NCI-H187 treated with DMSO at 0.1 percent for 48 hours (cell line): ENCODE results near the gene SLC46A3.
"Not testable (repeated sequence)": the region's sequence is repeated elsewhere in the genome, so short reads cannot be mapped to it uniquely, and the experiment has no call there.

Experiments used
- DNase-seq: peaks from one replicate; lab custom pipeline; 2025; lab: John Stamatoyannopoulos, UW

The SLC46A3 gene, protein sequence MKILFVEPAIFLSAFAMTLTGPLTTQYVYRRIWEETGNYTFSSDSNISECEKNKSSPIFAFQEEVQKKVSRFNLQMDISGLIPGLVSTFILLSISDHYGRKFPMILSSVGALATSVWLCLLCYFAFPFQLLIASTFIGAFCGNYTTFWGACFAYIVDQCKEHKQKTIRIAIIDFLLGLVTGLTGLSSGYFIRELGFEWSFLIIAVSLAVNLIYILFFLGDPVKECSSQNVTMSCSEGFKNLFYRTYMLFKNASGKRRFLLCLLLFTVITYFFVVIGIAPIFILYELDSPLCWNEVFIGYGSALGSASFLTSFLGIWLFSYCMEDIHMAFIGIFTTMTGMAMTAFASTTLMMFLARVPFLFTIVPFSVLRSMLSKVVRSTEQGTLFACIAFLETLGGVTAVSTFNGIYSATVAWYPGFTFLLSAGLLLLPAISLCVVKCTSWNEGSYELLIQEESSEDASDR

GRCh38 chr13:28718543-28719226, at the start of gene SLC46A3:
TSS of gene SLC46A3 (minus strand) at chr13:28718970. CDS start at chr13:28717998, 972 bp downstream.
- peak; percentile 9 for DNase-seq

DNA sequence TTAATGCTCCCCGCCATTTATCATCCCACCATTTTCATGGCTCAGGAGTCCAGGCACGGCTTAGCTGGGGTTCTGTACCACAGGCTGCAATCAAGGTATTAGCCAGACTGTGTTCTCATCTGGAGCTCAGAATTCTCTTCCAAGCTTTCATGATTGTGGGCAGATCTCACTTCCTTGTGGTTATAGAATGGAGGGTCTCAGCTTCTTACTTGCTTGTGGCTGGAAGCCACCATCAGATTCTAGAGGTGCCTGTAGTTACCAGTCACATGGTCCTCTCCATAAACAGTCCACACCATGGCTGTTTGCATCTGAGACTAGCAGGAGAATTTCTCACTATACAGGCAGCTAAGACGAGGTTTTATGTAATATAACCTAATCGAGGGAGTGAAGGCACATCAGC, 45.1 kb upstream of the SLC46A3 start:
- DNase-seq, result no peak

GRCh38 chr13:28761586-28761985, 42.8 kb upstream of the SLC46A3 start:
- DNase-seq, result no peak

DNA sequence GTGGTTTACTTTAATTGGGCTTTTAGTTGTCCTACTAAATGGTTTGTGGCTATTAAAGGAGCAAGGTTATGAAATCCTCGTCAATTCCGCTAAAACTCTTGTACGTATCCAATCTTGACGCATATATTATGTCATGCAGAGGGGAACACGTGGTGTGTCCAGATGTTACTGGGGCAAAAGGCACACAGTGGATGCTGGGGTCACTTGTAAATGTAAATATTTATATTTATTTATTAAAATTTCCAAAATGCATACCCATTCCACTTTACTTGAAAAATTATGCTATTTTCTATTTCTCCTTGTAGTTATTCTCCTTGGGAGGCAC, 36.7 kb upstream of the SLC46A3 start:
- DNase-seq, result no peak

- DNase-seq, result no peak
Observed at GRCh38 chr13:28754698-28755545, 36.2 kb upstream of the SLC46A3 start.

DNA sequence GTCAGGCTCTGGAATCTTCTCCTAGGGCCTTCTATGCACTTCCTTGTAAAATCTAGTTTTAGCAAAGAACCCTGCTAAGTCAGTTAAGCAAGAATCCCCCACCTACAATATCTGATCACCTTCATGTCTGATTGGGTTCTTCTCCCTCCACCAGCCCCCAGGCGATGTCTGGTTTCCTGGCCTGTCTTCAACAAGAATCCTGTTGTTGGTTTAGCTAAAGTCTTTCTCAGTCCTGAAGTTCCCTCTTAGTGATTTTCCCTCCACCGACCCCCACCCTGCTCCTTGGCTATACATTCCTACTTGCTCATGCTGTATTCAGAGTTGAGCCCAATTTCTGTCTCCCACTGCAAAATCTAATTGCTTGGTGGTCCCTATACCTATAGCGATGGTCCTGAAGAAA, 35.2 kb upstream of the SLC46A3 start:
- no peak for DNase-seq

DNA sequence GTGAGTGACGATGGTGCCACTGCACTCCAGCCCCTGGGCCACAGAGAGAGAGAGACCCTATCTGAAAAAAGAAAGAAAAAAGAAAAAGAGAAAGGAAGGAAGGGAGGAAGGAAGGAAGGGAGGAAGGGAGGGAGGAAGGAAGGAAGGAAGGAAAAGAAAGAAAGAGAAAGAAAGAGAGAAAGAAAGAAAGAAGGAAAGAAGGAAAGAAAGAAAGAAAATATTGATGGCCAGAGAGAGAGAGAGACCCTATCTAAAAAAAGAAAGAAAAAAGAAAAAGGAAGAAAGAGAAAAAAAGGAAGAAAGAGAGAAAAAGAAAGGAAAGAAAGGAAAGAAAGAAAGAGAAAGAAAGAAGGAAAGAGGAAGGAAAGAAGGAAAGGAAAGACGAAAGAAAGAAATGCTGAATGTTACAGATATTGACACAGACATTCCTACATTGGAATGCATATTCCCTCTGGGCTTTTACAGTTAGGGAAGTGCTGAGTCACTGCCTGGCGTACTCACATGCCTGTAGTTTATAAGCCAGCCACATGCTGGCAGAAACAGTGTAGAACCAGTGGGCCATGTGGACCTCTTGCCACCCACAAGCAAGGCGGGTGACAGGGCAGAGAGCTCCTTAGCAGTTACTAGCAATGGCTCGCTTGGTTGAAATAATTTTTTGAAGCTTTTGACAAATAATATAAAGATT, 34.6 kb upstream of the SLC46A3 start:
- no peak for DNase-seq

GRCh38 chr13:28751175-28751960, 32.6 kb upstream of the SLC46A3 start:
- no peak for DNase-seq

DNA sequence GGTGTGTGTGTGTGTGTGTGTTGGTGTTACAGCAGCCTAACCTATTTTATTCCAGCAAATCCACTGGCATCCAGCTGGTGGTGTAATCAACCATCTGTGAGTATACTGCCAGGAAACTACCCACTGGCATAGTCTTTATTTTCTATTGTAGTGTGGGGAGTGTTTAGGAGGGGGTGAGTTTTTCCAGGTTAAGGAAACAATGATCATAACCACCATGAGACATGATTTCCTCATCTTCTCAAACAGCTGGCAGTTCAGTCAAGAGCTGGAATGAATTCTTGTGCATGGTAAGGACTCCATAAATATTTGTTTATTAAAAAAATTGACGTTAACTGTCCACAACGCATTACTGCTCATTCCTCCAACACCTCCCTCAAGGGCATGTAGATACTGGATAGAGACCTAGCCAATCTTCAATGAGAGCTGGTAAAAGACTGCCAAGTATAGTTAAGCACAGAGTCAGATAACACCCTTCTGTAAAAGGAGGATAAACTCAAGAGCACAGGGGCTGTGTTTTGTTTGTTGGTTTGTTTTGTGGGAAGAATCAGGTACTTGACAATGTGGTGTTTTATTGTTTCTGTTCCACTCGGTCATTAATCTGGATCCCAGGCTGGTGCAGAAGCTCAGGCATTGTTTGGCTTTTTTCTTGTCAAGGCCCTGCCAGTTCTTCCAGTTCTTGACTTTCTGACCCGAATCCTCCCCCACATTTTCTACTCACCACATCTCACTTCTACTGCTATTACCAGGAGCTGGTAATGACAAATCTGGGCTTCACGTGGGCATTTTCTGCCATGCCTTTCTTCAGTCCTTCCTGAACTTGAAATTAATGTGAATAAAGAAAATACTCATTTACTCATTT, 31.6 kb upstream of the SLC46A3 start:
- no peak for DNase-seq

DNA sequence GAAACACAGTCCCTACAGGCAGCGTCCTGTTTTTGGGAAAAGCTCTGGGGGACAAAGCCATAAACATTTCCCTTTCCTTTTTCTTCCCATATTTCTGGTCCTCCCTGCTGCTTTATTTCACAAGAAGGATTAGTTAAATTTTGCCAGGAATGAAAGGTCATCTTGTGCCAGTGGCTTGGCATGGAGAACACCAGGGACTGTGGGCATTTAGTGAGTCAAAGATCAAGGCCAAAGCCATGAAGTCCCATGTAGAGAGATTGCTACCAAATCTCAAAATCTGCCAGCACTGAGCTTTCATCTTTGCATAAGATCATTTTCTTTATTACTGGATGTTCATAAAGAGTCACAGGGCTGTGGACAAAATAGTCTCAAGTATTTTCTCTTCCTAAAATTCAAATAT, 29.1 kb upstream of the SLC46A3 start:
- DNase-seq, result no peak

- no peak for DNase-seq
Observed at GRCh38 chr13:28746287-28746612, 27.5 kb upstream of the SLC46A3 start.

GRCh38 chr13:28744656-28745055, 25.9 kb upstream of the SLC46A3 start:
- no peak for DNase-seq

DNA sequence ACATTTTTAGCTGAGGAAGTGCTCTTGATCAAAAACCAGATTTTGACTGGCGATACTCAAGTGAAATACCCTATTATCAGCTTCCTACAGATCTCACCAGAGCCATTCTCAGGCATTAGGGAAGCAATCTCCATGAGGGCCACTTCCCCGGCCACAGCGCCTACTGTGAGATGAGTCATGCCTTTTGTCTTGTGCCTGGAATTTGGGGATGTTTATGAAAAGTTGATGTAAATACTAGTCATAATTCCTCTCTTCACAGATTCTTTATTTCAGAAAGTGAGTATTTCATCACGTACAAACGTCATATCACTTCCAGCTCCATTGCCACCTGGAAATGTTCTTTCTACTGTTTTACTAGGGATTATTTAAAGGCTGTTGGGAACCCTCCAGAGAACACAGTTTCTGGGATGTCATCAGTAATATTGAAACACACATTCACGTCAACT, 25.3 kb upstream of the SLC46A3 start:
- DNase-seq, result no peak

- DNase-seq, result no peak
Observed at GRCh38 chr13:28743499-28744083, 24.8 kb upstream of the SLC46A3 start.

DNA sequence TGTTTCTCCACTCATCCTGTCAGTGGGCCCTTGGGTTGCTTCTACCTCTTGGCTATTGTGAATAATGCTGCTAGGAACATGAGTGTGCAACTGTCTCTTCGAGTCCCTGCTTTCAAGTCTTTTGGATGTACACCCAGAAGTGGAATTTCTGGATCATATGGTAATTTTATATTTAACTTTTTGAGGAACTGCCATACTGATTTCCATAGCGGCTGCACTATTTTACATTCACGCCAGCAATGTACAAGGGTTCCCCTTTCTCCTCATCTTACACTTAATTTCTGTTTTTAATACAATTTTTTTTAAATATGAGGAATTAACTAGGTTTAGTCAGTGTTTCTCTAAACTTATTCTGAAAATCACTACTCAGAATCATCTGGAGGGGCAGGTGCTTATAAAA, 24.2 kb upstream of the SLC46A3 start:
- DNase-seq, result no peak

- DNase-seq, result not testable (repeated sequence)
Observed at GRCh38 chr13:28742445-28742844, 23.7 kb upstream of the SLC46A3 start.

- no peak for DNase-seq
Observed at GRCh38 chr13:28741084-28741491, 22.3 kb upstream of the SLC46A3 start.

GRCh38 chr13:28739376-28739775, 20.6 kb upstream of the SLC46A3 start:
- no peak for DNase-seq

DNA sequence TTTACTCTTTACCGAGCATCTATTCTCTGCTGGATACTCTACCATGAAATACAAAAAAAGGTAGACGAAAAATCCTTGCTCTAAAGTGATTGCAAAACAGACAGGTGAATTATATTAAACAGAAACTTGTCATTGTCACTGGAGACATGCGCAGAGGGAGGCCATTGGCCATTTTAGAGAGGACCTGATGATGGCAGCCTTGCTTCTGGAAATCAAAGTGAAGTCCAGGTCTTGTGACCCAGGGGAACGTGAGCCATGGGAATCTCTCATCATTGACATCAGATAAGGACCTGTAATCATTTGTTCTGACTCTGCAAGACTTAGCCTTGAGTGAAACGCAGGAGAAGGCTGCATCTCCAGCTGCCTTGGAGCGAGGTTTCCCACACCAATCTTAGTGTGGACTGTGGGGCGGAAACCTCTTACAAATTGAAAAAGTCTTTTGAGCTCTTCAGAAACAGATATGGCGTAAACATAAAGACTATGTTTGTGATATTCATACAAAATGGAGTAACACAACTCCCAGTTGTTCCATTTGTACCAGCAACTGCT, 16.8 kb upstream of the SLC46A3 start:
- no peak for DNase-seq

- DNase-seq, result no peak
Observed at GRCh38 chr13:28734906-28735305, 16.1 kb upstream of the SLC46A3 start.
